ENCODE results near the gene FUNDC2. TPM values are rescaled to one million over a fixed set of nuclear protein-coding genes. Genes with fewer than 3 reads are reported as not detected.

FUNDC2 gene
- total and polyA plus RNA-seq, 2 of the 13 experiments (the other 11 are each of a cell fraction or from before 2014, with no cell fraction given): 65.3 to 109 TPM

DNA sequence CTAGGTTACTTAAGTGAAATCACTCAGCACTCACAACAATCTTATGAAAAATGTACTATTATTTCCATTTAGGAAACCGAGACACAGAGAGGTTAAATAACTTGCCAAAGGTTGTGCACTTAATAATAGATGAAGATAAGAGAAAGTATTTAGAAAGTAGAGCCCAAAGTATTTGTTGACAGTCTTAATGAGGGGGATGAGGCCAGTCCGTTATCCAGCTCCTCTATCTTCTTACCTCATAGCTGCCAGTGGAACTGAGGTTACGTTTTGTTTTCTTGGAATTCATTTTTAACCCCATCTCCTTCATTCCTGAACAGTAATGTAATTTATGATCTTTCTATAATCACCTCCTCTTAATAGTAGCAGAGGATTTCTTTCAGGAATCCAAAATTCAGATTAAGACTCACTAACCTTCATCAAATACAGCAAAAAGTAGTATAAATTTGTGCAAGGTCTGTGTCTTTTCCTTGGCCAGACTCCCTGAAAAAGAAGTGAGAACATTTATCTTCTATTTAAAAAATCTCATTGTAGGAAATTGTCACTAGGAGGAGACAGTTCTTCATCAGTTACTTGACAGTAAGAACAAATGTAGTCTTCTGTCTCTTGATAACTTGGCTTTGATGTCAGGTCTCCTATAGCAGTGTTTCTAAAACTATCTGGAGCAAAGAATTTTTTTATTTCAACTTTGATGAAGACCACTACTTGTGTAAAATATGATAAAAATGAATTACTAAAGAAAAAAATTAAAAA, 39.6 kb upstream of the FUNDC2 start (continued):
- no peak for TF ChIP-seq ZNF362 (CRISPR knock-in tag; IDR thresholded peaks at IDR 0.05; ENCODE audit: borderline replicate concordance)
- no peak for TF ChIP-seq RARG (CRISPR knock-in tag; IDR thresholded peaks at IDR 0.05; ENCODE audit: low read depth)

GRCh38 chrX:154987940-154988339, 38.7 kb upstream of the FUNDC2 start:
- FAIRE-seq: peak; percentile 98
- Histone ChIP-seq H3K27me3 (ENCODE audit: control insufficient read depth in 1 of 2, insufficient read depth in 2 of 2, low read length in 2 of 2) (no peaks in the 10 kb centered on the region), H3K4me2 (ENCODE audit: low read depth, low read length) (peak overlapping the region; percentile 49), H3K36me3 (replicated peaks in 1 of 2; ENCODE audit: control insufficient read depth in 1 of 2, insufficient read depth in 2 of 2, low read length in 2 of 2) (no peaks in the 10 kb centered on the region), H3K9ac (ENCODE audit: insufficient read depth, low read depth, low read length) (no peak overlapping the region), H3K9me3 (ENCODE audit: low read length) (no peaks in the 10 kb centered on the region), H3K4me1 (ENCODE audit: insufficient read depth, low read length) (peaks cover 23% of the 10 kb centered on the region), H3K27ac (ENCODE audit: extremely low read length, insufficient read depth, low read length) (peak overlapping the region; percentile 48), H3K79me2 (ENCODE audit: insufficient read depth, low read length) (no peaks in the 10 kb centered on the region), H3K4me3 (replicated peaks in 1 of 3; ENCODE audit: insufficient read depth in 1 of 3, low read depth in 2 of 3, low read length in 3 of 3) (peak overlapping the region in 2 of 3 experiments; percentile 7 to 10; a peak in 1 of 6 replicates), H4K20me1 (ENCODE audit: insufficient read depth, low read length) (no peaks in the 10 kb centered on the region), H2AFZ (ENCODE audit: low read length) (no peak overlapping the region)
- POLR2A ChIA-PET: interaction anchor here (1.0 to 2.2 kb wide), 2 partner anchors 39 to 225 kb away, joined by 3 to 15 read pairs; partner anchors contain the start of genes DKC1 and FUNDC2
- ATAC-seq: peak; percentile 92
- WGBS (ENCODE audit: low lambda C conversion rate): 0% methylated on average over 3 of the region's 3 CpGs
- BruUV-seq (replicated peaks): no TSS peak
- CTCF ChIA-PET (ENCODE audit: low intra/inter-chr PET ratio, low total read pairs): interaction anchor here (2.1 kb wide), 1 partner anchor 70 kb away, joined by 4 read pairs; no protein-coding TSS in a partner anchor
- in situ Hi-C loops (cut with HindIII; ENCODE audit: extremely low pct_ligation_motif_present, low pct_unique_long_range_greater_than_20kb): loop anchor here (10.0 kb wide), 2 partner anchors 67 to 97 kb away; no protein-coding TSS in a partner anchor
- intact Hi-C loops (cut with micrococcal nuclease; ENCODE audit: unreplicated experiment): loop anchor here (1.0 to 2.0 kb wide), 2 partner anchors 38 to 69 kb away; partner anchors contain the start of gene FUNDC2
- peak; percentile 84 for DNase-seq (ENCODE audit: low spot score)
- TF ChIP-seq, protein P1, sequence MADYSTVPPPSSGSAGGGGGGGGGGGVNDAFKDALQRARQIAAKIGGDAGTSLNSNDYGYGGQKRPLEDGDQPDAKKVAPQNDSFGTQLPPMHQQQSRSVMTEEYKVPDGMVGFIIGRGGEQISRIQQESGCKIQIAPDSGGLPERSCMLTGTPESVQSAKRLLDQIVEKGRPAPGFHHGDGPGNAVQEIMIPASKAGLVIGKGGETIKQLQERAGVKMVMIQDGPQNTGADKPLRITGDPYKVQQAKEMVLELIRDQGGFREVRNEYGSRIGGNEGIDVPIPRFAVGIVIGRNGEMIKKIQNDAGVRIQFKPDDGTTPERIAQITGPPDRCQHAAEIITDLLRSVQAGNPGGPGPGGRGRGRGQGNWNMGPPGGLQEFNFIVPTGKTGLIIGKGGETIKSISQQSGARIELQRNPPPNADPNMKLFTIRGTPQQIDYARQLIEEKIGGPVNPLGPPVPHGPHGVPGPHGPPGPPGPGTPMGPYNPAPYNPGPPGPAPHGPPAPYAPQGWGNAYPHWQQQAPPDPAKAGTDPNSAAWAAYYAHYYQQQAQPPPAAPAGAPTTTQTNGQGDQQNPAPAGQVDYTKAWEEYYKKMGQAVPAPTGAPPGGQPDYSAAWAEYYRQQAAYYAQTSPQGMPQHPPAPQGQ (CRISPR knock-in tag; IDR thresholded peaks at IDR 0.05; ENCODE audit: borderline replicate concordance): no peak
- TF ChIP-seq PITX1 (CRISPR knock-in tag; IDR thresholded peaks at IDR 0.05): 0 out of 2 replicates have a peak, but pooled peaks have one; percentile 48
- TF ChIP-seq FOXP1 (IDR thresholded peaks at IDR 0.05): no peak
- TF ChIP-seq FOXP1 (CRISPR knock-in tag; IDR thresholded peaks at IDR 0.05): peak; percentile 67; the same call in 1 of the 2 replicates
- no peak for TF ChIP-seq FOXA1 (IDR thresholded peaks at IDR 0.05)
- peak; percentile 85 for TF ChIP-seq FOXA1 (CRISPR knock-in tag; IDR thresholded peaks at IDR 0.05)
- no peak for TF ChIP-seq CBX1 (IDR thresholded peaks at IDR 0.05; ENCODE audit: low read depth)
- no peak for TF ChIP-seq ZNF7 (CRISPR knock-in tag; IDR thresholded peaks at IDR 0.05)
- TF ChIP-seq ZNF230 (CRISPR knock-in tag; IDR thresholded peaks at IDR 0.05): no peak
- TF ChIP-seq ZNF556 (CRISPR knock-in tag; IDR thresholded peaks at IDR 0.05; ENCODE audit: borderline replicate concordance): no peak
- TF ChIP-seq ZNF550 (CRISPR knock-in tag; IDR thresholded peaks at IDR 0.05; ENCODE audit: borderline replicate concordance): no peak
- TF ChIP-seq ZNF432 (CRISPR knock-in tag; IDR thresholded peaks at IDR 0.05; ENCODE audit: borderline replicate concordance): no peak
- TF ChIP-seq MED13 (CRISPR knock-in tag; IDR thresholded peaks at IDR 0.05): no peak
- TF ChIP-seq FOXJ3 (CRISPR knock-in tag; IDR thresholded peaks at IDR 0.05; ENCODE audit: borderline replicate concordance): peak; percentile 34; the same call in 1 of the 2 replicates
- TF ChIP-seq, protein P2, sequence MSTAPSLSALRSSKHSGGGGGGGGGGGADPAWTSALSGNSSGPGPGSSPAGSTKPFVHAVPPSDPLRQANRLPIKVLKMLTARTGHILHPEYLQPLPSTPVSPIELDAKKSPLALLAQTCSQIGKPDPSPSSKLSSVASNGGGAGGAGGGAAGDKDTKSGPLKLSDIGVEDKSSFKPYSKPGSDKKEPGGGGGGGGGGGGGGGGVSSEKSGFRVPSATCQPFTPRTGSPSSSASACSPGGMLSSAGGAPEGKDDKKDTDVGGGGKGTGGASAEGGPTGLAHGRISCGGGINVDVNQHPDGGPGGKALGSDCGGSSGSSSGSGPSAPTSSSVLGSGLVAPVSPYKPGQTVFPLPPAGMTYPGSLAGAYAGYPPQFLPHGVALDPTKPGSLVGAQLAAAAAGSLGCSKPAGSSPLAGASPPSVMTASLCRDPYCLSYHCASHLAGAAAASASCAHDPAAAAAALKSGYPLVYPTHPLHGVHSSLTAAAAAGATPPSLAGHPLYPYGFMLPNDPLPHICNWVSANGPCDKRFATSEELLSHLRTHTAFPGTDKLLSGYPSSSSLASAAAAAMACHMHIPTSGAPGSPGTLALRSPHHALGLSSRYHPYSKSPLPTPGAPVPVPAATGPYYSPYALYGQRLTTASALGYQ (CRISPR knock-in tag; IDR thresholded peaks at IDR 0.05): peak; percentile 80

Measured in HepG2 (cell line).